NCI-H2196 treated with DMSO at 0.1 percent for 48 hours (cell line): Measurements from ENCODE around the gene FBXW12.

Experiments used
- DNase-seq: peaks from one replicate; lab custom pipeline; 2025; ENCODE audit not compliant: unreplicated experiment; lab: John Stamatoyannopoulos, UW

Gene FBXW12

GRCh38 chr3:48406443-48407431 is 34.7 kb downstream of the FBXW12 start:
- no peak for DNase-seq

- no peak for DNase-seq
These were observed 35.6 kb downstream of the FBXW12 start for GRCh38 chr3:48407542-48408099.

GRCh38 chr3:48408823-48409281 is 36.8 kb downstream of the FBXW12 start:
- no peak for DNase-seq

GRCh38 chr3:48409291-48410201 is 37.5 kb downstream of the FBXW12 start:
- no peak for DNase-seq

GRCh38 chr3:48410205-48411040 is 38.4 kb downstream of the FBXW12 start:
- no peak for DNase-seq

GRCh38 chr3:48411041-48411588 is 39.1 kb downstream of the FBXW12 start:
- no peak for DNase-seq

- DNase-seq, result no peak
These were observed 39.8 kb downstream of the FBXW12 start for GRCh38 chr3:48411606-48412374.

- DNase-seq, result no peak
These were observed 40.5 kb downstream of the FBXW12 start for GRCh38 chr3:48412375-48413001.

- no peak for DNase-seq
These were observed 41.1 kb downstream of the FBXW12 start for GRCh38 chr3:48413086-48413485.

GRCh38 chr3:48413611-48414010 is 41.6 kb downstream of the FBXW12 start:
- no peak for DNase-seq

- DNase-seq, result no peak
These were observed 42.6 kb downstream of the FBXW12 start for GRCh38 chr3:48414376-48415250.

GRCh38 chr3:48415251-48415953 is 43.4 kb downstream of the FBXW12 start:
- no peak for DNase-seq

- no peak for DNase-seq
These were observed 44.1 kb downstream of the FBXW12 start for GRCh38 chr3:48416091-48416505.

- DNase-seq, result no peak
These were observed 44.5 kb downstream of the FBXW12 start for GRCh38 chr3:48416546-48416945.

- no peak for DNase-seq
These were observed 45.6 kb downstream of the FBXW12 start for GRCh38 chr3:48417529-48418108.

- no peak for DNase-seq
These were observed 46.1 kb downstream of the FBXW12 start for GRCh38 chr3:48418140-48418539.

- no peak for DNase-seq
These were observed 46.6 kb downstream of the FBXW12 start for GRCh38 chr3:48418651-48419050.
